DMS79 (cell line): ENCODE measurements around the gene KDM3A.

ENCODE experiments used
- DNase-seq: peaks from one replicate; lab custom pipeline; 2025; lab: John Stamatoyannopoulos, UW

The KDM3A gene

DNA sequence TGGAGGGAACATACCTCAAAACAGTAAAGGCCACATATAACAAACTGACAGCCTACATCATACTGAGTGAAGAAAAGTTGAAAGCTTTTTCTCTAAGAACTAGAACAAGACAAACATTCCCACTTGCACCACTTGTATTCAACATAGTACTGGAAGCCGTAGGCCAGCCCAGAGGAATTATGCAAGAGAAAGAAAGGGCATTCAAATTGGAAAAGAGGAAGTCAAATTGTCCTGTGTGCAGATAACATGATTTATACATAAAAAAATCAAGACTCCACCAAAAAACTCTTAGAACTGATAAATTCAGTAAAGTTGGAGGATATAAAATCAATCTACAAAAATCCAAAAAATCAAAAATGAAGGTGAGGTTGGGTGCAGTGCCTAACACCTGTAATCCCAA, 8.0 kb upstream of the KDM3A start:
- DNase-seq, result no peak

DNA sequence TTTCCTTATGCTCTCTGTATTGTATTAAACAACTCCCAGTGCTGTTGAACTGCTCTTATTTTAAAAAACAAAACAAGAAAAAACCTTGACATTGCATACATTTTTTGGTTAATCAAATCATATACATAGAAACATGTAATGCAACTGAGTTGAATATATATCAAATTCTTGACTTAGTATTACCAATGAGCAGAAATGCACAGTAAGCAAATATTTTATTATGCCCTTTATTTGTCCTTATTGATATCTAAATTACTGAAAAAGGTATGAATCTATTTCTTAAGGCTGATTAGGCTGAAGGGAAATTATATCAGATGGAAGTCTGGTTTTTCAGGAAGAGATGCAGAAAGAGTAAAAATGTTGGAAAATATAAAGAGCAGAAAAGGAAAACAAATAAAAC, 6.9 kb upstream of the KDM3A start:
- no peak for DNase-seq

DNA sequence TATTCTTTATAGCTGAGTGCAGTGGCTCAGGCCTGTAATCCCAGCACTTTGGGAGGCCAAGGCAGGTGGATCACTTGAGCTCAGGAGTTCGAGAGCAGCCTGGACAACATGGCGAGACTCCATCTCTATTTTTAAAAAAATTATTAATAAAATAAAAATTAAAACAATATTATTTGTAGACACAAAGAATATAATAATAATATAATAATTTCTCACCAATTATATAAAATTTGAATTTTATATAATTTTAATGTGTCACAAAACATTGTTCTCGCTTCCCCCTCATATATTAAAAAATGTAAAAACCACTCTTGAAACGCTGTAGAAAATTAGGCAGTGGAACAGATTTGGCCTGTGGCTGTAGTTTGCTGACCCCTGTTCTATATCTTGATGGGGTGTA, 5.6 kb upstream of the KDM3A start:
- DNase-seq, result no peak

DNA sequence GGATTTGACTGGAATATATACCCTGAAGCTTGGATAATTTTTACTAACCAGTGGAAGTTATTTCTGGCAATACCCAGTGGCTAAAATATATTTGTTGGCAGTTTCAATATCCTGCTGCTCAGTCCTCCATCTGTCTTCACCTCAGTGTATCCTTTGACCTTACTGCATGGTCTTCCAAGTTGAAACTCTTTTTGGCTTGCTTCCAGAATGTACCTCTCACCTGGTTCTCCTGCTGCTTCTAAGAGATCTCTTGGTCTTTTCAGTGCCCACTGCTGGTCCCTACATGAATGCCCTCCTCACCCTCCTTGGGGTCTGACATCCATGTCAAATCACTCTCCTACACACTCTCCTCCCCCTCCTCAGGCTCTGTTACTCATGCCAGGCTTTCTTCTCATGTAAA, 4.8 kb upstream of the KDM3A start:
- DNase-seq, result no peak

DNA sequence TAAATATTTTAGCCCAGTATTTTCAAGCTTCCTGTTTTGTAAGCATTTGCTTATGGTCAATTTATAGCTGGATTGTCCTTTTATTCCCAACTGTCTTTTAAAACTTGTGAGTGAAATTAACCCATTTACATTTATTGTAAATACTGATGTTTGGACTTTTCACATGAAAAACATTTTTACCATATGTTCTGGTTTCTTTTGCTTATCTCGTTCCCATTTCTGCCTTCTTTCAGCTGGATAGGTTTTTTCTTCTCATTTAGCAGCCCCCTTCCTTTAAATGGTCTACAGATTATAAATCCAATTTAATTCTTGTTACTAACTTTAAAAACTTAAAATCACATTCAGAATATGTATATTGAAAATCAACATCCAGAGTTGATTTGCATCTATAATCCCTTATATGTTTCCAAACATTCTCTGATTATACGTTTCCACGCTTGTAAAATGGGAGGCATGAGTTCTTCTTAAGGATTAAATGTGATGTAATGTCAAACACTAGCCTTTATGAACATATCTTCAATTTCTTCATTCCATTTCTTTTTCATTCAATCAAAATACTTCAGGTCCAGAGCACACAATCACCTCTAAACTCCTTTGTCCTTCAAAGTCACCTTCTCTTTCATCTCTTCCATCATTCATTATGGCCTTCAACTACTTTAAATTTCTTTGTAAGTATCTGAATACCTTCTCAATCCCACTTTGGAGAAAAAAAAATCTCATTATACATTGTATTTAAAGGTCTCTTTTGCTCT, 1.1 kb upstream of the KDM3A start:
- DNase-seq, result no peak

DNA sequence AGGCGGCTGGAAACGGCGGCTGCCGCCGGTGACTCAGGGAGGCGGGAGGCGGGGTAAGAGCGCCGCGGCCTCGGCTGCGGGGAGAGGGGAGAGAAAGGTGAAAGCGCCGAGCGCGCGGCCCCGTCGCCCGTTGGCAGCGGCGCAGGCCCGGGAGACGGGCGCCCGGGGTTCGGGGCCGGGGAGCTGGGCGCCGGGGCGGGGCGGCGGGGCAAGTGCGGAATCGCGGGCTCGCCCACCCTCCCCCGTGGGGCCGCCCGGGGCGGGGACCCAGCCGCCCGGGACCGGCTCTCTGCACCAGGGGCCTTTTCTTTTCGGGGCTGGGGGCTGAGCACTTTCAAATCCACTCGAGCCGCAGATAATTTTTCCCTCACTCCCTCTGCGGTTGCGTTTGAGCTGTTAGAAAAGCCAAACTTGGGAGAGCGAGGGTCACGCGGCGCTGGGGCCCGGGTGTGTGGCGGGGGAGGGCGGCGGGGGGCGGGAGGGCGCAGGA, 266 bp downstream of the KDM3A start:
- DNase-seq, result no peak

DNA sequence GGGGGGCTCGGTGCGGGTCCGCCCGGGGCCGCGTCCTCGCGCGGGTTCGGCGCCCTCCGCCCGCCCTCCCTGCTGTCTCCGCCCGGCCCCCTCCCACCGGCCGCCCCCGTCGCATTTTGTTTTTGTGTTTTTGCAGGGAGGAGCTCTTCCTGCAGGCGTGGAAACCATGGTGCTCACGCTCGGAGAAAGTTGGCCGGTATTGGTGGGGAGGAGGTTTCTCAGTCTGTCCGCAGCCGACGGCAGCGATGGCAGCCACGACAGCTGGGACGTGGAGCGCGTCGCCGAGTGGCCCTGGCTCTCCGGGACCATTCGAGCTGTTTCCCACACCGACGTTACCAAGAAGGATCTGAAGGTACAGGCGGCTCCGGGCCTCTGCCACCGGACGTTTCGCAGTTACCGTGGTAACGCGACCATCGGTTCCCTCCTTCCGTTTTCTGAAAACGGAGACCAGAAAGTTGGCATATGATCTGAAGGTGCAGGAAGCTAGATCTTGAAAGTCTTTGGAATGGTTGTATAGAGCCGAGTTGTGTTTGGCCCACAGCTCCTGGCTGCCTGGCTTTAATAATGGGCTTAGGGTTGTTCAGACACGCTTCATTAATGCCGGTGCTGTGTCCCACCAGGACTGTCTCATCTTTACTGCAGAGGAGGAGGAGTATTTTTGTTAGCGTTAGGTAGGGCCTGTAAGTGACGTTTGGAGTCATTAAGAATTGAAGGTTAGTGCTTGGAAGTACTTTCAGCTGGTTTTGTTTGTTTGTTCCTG, 891 bp downstream of the KDM3A start:
- DNase-seq, result peak; percentile 21

DNA sequence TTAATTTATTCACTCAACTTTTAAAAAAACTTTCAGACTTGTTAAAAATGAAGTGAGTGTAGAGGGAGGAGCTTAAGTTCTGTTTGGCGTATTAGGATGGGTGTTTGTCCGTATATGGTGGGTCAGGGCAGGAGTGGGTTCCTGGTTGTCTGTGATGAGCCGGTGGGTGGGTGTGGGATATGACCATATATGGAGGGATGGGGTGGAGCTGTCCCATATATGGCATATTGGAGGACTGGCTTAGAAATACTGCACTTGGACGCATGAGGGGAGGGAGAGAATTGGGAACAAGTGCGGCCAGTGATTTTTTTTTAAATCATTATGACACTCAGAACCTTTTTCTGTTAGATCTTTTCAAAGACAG, 1.5 kb downstream of the KDM3A start:
- DNase-seq, result peak; percentile 18

DNA sequence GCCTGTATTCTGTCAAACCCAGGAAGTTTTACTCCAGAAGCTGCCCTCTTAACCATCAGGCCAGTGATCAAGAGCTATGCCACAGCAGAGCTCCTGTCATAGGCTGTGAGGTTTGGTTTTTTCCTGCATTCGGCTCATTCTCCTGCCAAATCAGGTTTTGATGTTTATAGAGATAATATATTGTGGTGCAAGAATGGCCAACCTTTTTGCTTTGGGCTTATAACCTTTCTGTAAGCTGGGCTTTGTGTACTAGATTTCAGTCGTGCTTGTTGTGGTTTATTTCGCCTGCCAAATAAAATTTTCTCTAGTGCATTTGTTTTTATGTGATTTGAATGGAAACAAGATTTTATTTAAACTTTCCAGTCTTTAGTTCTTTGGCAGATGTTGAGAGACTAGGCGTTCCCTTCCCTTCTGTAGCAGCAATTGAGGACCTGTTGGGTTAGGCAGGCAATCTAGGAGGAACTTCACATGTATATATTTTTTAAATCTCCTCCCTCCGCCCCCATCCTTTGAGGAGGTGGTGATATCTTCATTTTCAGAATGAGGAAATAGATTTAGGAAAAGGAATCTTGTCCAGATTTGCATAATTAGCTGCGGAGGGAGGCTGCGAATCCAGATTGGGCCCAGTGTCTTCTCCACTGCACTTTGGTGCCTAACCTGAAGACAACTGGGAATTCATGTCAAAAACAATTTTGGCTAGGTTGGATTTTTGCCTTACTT, 2.6 kb downstream of the KDM3A start:
- no peak for DNase-seq

GRCh38 chr2:86445436-86445835, 4.3 kb downstream of the KDM3A start:
- DNase-seq, result no peak

DNA sequence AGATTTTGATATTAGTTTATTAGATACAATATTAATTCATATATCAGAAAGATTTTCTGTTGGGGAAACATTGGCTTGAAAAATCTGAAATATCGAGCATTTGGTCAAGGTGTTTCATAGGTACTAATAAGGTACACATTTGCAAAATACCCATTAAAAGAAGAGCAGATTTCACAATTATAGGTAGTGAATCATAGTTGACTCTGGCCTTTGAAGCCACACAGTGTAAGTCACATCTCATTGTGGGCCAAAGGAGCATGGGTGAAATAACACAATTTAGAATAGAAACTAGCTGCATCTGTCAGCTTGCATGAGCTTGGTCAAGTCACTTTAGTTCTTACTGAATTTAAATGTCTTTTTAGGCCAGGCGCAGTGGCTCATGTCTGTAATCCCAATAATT, 4.9 kb downstream of the KDM3A start:
- DNase-seq, result no peak

GRCh38 chr2:86453836-86454235, 12.7 kb downstream of the KDM3A start:
- DNase-seq, result peak; percentile 23

DNA sequence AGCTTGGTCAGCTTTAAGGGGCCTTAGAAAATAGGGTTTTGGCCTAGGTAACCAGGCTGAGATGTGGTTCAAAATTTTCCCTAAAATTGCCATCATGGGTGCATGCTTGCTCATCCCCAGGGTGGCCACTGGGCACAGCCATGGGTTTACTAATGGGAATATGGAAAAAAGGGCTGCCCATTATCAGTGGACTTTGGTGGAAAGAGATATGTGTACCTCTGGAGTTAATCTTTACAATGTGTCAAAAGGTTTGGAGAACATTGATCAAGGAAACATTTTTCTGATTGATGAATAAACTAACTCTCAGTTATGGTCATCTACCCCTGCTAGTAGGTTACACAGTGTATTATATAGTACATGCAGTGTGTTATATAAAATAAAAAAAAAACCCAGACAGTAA, 13.1 kb downstream of the KDM3A start:
- DNase-seq, result no peak

DNA sequence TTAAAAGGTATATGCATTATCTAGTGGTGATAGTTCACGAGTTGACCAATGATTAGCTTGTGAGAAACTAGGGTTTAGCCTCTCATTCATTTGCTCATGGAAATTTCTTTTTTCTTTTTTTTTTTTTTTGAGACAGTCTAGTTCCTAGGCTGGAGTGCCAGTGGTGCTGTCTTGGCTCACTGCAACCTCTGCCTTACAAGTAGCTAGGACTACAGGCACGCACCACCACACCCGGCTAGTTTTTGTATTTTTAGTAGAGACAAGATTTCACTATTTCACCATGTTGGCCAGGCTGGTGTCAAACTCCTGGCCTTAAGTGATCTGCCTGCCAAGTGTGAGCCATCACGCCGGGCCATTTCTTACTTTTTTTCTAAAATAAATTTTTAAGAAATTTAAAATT, 14.0 kb downstream of the KDM3A start:
- no peak for DNase-seq

- no peak for DNase-seq
These were observed 20.0 kb downstream of the KDM3A start for GRCh38 chr2:86461042-86461743.

- DNase-seq, result no peak
These were observed 23.5 kb downstream of the KDM3A start for GRCh38 chr2:86464652-86465051.

DNA sequence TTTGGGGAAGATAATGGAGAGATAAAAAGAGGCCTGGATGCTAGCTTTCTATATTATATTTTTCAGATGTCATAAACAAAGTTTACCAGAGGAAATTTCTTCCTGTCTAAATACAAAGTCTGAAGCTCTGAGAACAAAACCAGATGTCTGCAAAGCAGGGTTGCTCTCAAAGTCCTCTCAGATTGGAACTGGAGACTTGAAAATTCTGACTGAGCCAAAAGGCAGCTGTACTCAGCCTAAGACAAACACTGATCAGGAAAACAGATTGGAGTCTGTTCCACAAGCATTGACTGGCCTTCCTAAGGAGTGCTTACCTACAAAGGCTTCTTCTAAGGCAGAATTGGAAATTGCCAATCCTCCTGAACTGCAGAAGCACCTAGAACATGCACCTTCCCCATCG, 25.1 kb downstream of the KDM3A start:
- no peak for DNase-seq

GRCh38 chr2:86468162-86469033, 27.2 kb downstream of the KDM3A start:
- no peak for DNase-seq

DNA sequence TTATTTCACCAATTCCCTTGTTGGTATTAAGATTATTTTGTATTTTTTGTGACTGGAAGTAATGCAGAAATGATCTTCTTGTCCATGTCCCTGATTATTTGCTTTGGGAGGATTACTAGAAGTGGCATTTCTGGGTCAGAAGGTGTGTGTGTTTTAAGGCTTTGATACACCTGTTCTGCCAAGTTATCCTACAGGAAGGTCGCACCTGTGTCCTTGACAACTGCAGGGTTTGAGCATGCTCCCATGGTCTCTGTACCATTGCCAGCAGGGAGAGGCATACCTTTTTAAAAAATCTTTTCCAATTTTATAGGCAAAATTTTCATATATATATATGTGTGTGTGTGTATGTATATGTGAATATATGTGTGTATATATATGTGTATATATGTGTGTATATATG, 29.7 kb downstream of the KDM3A start:
- DNase-seq, result no peak

DNA sequence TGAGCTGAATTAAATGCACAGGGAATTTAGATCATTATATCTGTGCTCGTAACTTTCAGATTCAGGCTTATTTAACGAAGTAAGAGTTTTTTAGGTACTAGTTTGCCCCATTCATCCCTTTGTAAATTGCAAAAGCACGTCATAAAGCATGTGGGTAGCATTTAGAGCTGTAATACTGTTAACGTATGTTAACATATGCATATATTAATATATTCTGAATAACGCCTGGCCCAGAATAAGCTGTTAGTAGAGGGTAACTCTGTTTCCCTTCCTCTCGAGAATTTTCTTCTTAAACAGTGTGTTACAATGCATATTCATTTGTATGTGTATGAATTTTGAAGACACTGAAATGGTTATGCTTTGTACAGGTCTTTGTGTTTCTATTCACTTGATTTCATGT, 30.5 kb downstream of the KDM3A start:
- no peak for DNase-seq

DNA sequence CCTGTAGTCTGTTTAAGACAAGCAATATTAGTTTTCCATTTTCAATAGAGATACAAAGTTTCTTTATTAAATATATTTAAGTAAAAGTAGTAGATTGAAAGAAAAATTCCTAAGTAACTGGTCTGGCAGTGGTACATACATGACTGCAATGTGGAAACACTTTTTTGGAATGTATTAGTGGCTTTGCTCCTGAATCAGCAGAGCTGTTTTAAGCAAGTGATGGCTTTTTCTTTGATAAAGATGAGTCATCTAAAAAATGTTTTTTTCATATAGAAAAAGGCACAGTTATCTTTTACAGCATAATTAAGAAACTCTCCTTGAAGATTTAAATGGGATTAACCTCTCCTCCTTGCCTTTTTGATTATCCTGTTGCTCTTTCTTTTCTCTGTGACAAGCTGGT, 34.9 kb downstream of the KDM3A start:
- no peak for DNase-seq
